Kidney tubule cell (primary cell): ENCODE data around the gene PTPN9.
"Not testable (repeated sequence)": the region's sequence is repeated elsewhere in the genome, so short reads cannot be mapped to it uniquely, and the experiment has no call there.

ENCODE experiments used
- DNase-seq: peaks from one replicate; pipeline ENCODE4 v3.0.0-alpha.2; 2018; ENCODE audit warnings: low spot score

PTPN9 gene

GRCh38 chr15:75452865-75453702 lies 126.0 kb downstream of the PTPN9 start:
- peak; percentile 64 for DNase-seq

GRCh38 chr15:75452364-75452864 lies 126.7 kb downstream of the PTPN9 start:
- peak; percentile 88 for DNase-seq

GRCh38 chr15:75451674-75452363 lies 127.3 kb downstream of the PTPN9 start, which contains the start of gene SIN3A:
SIN3A (minus strand) TSS chr15:75451690; CDS start chr15:75430375, 21,315 bp downstream.
- peak; percentile 100 for DNase-seq

- no peak for DNase-seq
Observed at GRCh38 chr15:75451202-75451673, 127.9 kb downstream of the PTPN9 start.

- DNase-seq = peak; percentile 97
Observed at GRCh38 chr15:75450307-75451201, 128.6 kb downstream of the PTPN9 start.

- DNase-seq = no peak
Observed at GRCh38 chr15:75449585-75450306, 129.4 kb downstream of the PTPN9 start.

GRCh38 chr15:75448171-75448570 lies 130.9 kb downstream of the PTPN9 start:
- not testable (repeated sequence) for DNase-seq

- DNase-seq = no peak
Observed at GRCh38 chr15:75446151-75446550, 133.0 kb downstream of the PTPN9 start.

GRCh38 chr15:75445324-75445723 lies 133.8 kb downstream of the PTPN9 start:
- not testable (repeated sequence) for DNase-seq

- not testable (repeated sequence) for DNase-seq
Observed at GRCh38 chr15:75443972-75444453, 135.1 kb downstream of the PTPN9 start.

GRCh38 chr15:75437721-75438120 lies 141.4 kb downstream of the PTPN9 start:
- no peak for DNase-seq

GRCh38 chr15:75436881-75437280 lies 142.2 kb downstream of the PTPN9 start:
- no peak for DNase-seq

- no peak for DNase-seq
Observed at GRCh38 chr15:75431682-75432081, 147.4 kb downstream of the PTPN9 start.

GRCh38 chr15:75431270-75431669 lies 147.8 kb downstream of the PTPN9 start:
- no peak for DNase-seq

GRCh38 chr15:75430259-75430658 lies 148.9 kb downstream of the PTPN9 start:
- DNase-seq = no peak

GRCh38 chr15:75428152-75428551 lies 151.0 kb downstream of the PTPN9 start:
- no peak for DNase-seq

- no peak for DNase-seq
Observed at GRCh38 chr15:75425966-75426500, 153.1 kb downstream of the PTPN9 start.

GRCh38 chr15:75422554-75422953 lies 156.6 kb downstream of the PTPN9 start:
- no peak for DNase-seq

- DNase-seq = peak; percentile 14
Observed at GRCh38 chr15:75420698-75421097, 158.4 kb downstream of the PTPN9 start.

- DNase-seq = no peak
Observed at GRCh38 chr15:75416584-75416983, 162.5 kb downstream of the PTPN9 start.
